ENCODE results near the gene PPP1R14C.
"Not testable (repeated sequence)": the region's sequence is repeated elsewhere in the genome, so short reads cannot be mapped to it uniquely, and the experiment has no call there.

Gene PPP1R14C

DNA sequence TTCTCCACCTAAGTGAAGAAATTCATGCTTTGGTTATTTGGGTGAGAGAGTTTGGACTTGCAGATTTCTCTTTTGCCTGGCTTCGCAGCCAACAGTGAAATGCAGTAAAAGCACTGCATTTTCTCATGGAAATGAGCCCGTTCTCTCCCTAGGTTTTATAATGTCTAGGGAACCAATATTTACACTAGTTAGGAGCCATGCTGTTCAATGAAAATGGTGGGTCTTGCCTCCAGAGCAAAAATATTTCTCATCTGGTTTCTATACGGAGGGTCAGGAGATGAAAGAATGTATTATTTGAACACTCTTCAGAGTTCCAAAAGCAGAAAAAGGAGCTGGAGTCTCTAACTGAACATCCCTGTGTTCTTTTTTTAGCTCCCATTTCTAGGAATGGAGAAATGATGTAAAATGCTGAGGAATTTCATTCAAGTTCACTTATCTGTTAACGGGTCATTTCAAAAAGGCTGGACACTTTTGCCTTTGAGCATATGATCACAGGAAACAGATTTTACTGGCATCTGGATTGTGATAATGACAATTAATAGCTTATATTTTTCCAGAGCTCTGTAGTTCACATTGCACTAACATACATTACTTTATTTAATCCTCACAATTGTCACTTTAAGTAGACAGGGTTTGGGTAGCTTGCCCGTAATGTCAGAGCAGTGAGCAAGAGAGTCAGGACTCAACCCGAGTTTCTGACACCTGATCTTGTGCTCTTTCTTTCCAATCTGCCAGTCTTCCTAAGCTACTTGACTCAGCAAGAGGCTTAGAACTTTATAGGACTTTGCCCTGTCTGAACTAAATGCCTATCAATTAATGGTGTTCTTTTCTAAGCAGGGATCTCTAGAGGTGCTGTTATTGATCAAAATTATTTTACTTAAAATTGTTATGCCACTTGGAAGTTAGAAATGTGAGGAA lies 78.0 kb downstream of the PPP1R14C start:
- no peak for DNase-seq (ENCODE audit: low spot score)

DNA sequence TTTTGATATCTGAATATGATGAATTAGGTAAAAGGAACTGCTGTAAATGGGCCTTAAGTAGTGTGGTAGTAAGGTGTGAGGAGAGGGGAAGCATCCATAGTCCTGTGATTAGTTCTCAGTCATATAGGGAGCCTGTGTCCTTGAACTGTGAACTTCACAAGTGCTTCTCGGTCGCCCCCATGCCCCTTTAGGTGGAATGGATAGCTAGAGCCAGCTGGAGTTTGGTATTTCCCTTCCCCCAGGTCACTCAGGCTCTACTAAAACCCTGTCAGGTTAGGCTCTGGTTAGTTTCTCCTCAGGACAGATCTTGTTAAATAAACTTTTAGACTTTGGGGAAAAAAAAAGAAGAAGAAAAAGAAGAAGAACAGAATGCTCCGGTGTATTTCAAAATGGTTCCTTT lies 82.0 kb downstream of the PPP1R14C start:
- no peak for DNase-seq (ENCODE audit: low spot score)

- DNase-seq (ENCODE audit: low spot score) = no peak
Observed at GRCh38 chr6:150227281-150227680, 84.4 kb downstream of the PPP1R14C start.

GRCh38 chr6:150228072-150228733 lies 85.4 kb downstream of the PPP1R14C start:
- no peak for DNase-seq (ENCODE audit: low spot score)

DNA sequence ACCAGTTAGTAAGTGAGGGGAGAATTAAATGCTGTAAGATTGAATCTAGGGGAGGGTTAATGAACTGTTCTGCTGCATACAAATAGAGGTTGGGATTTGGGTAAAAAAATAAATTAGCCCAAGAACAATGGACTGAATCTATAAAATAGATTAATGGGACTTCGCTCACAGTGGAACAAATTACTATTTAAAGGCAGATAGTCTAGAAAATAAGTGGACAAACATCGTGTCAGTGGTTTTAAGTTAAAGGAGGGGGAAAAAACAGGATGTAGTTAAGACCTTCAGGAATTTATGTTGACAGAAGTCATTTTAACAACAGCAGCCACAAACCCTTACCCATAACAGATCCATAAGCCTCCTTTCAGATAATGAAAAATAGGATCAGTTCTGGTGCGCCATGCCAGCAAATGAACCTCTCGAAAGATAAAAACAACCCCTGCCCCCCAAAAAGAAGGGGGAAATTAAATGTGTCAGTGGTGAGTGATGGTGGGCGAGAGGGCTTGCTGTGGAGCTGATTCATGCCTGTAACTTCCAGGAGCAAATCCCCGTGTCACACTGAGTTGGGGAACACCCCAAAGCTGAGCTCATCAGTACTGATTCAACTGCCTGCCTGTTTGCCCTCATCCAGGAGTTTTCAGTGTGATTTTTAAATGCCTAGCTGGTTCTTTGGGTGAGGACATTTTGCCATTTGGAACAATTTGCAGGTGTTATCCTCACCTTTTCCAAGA lies 86.8 kb downstream of the PPP1R14C start:
- DNase-seq (ENCODE audit: low spot score) = no peak

DNA sequence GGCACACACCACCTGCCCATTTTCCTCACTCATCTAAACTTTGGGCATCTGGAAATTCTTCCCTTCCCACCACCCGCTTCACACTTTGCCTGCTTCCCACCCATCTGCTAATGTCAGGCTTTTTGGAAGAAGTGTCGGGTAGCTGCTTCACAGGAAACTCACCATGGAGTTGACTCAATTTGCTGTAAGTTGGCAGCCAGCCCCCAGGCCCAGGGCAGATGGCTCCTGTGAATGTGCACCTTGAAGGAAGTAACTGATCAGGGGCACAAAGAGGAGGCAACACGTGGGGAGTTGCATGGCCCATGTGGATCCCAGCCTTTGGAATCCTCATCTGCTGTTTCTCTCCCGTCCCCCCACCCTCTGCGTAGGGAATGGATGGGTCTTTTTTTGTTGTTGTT lies 87.3 kb downstream of the PPP1R14C start:
- no peak for DNase-seq (ENCODE audit: low spot score)

- DNase-seq (ENCODE audit: low spot score) = no peak
Observed at GRCh38 chr6:150230832-150231524, 88.1 kb downstream of the PPP1R14C start.

DNA sequence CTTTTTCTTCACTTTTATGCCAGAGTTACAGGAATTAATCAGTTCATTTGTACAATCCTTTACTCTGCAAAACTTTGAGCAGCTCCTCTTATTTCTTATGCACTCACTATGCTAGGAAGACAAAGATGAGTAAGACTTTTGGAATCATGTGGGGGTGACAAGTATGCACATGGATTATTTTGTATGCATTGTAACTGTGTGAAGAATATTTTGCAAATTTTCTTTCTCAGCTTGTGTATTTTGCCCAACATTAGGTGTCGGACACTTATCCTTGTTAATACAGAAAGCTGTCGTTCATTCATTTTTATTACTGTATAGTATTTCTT lies 88.6 kb downstream of the PPP1R14C start:
- DNase-seq (ENCODE audit: low spot score) = no peak

DNA sequence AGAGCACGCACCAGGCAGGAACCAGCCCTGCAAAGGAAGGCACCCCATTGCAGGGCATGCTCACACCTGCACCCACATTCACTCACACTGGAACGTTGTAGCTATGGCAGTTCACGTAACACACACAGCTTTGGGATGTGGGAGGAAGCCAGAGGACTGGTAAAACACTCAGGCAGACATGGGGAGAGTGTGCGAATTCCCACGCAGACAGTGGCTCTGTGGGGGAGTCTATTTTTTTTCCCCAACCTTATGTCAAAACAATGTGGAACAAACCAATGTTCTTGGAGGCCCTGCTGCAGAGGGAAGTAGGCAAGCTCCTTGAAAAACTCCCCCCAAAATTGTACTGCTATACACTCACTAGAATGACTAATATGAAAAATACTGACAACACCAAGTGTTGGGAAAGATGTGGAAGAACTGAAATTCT lies 91.0 kb downstream of the PPP1R14C start:
- DNase-seq (ENCODE audit: low spot score) = no peak

GRCh38 chr6:150235218-150235617 lies 92.4 kb downstream of the PPP1R14C start:
- DNase-seq (ENCODE audit: low spot score) = no peak

DNA sequence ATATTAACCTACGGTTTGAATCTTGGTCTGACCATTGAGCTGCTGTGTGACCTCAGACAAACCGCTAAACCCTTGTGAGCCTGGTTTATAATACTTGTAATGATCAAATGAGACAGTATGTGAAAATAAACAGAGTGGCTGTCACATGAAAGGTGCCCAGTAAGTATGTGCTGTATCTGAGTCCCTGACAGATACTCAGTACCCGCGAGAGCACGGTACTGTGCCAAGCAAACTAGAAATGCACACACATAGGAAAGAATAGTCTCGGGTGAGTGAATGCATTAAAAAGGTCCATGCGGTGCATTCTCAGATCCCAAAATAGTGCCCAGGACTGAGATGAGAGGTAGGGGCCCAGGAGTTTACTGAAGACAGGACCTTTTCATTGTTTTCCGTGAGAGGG lies 93.3 kb downstream of the PPP1R14C start:
- DNase-seq (ENCODE audit: low spot score) = no peak

GRCh38 chr6:150236544-150236943 lies 93.7 kb downstream of the PPP1R14C start:
- DNase-seq (ENCODE audit: low spot score) = no peak

DNA sequence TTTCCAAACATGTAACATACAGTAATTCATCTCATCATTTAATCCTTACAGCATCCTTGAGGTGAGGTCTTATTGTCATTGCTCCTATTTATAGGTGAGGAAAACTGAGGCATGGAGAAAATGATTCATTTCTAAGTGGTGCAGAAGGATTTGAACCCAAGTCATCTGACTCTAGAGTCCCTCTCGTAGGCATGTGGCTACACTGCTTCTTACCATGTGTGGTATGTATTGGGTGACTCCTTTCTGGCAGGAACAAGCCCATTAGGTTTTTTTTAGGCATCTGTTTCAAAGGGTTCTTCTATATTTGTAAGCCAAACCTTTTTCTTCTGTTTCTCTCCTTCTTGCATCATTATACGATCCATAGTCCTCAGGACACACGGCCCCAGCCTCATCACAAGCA lies 94.8 kb downstream of the PPP1R14C start:
- no peak for DNase-seq (ENCODE audit: low spot score)

DNA sequence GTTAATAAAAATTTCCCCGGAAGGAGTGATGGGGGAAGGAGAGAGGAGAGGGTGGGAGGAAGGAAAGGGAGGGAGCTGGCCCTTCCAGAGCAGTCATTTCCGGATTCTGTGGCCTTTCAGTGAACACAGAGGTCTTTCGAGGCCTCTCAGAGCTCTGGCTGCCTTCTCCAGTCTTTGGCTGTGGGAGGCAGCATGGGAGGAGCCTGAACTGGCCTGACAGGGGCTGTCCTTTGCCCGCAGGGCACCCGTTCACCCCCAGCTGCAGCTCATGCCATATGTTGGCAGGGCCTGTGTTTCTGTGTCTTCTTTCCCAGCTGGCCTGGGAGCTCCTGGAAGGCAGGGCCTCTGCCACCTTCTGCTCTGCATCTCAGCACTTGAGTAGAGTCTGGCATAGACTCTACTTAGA lies 95.5 kb downstream of the PPP1R14C start:
- no peak for DNase-seq (ENCODE audit: low spot score)

DNA sequence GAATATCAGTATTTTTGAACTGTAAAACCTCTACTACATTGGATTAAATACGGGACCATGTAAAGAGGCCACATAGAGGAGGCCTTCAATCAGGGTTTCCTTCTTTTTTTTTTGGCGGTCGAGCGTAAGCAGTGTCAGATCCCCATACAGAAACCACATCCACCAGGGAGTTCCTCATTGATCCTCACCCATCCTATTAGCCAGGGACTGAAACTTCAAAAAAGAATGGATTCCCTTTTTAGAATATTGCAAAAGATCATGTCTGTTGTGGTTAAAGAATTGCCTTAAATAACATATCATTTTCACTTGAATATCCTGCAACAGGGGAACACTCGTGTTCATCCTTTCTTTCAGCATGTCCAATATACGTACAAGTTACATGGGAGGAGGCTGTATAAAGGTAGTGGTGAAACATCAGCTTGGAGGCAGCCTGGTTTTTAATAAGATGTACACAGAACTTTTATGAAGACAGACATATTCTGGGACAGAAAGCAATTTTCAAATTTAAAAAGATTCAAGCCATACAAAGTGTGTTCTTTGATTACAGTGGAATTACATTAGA lies 96.1 kb downstream of the PPP1R14C start:
- no peak for DNase-seq (ENCODE audit: low spot score)

GRCh38 chr6:150241756-150242155 lies 98.9 kb downstream of the PPP1R14C start:
- not testable (repeated sequence) for DNase-seq (ENCODE audit: low spot score)

DNA sequence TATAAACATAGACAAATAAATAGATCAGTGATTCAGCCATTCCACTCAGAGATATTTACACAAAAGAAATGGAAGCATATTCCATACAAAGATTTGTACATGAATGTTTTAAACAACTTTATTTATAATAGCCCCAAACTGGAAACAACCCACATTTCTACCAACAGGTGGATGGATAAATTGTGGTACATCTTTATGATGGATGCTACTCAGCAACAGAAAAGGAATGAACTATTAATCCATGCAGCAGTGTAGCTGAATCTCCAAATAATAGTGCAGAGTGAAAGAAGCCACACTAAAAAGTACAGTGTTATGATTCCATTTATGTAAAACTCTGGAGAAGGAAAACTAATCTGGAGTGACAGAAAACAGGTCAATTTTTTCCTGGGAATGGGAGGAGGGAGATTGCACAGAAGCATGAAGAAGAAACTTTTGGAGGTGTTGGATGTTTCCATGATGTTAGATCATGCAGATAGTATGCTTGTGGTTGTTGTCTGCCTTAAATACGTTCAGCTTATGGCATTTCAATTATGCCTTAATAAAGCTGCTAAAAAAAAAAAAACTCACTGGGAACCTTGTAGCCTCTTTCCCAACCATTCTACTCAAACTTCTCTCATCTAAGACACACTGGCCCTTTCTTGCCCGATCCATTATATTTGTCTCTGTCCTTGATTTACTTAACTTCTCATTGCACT lies 100.9 kb downstream of the PPP1R14C start:
- no peak for DNase-seq (ENCODE audit: low spot score)

- no peak for DNase-seq (ENCODE audit: low spot score)
Observed at GRCh38 chr6:150245148-150245935, 102.5 kb downstream of the PPP1R14C start.

DNA sequence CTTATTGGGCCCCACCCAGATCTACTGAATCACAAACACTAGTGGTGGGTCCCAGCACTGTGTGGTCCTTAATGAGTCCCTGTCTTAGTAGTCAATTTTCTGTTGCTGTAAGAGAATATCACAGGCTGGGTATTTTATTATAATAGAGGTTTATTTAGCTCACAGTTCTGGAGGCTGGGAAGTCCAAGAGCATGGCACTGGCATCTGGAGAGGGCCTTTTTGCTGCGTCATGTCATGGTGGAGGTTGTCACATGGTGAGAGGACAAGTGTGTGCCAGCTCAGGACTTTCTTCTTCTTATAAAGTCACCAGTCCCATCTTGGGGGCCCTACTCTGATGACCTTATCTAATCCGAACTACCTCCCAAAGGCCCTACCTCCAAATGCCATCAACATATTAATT lies 105.0 kb downstream of the PPP1R14C start:
- no peak for DNase-seq (ENCODE audit: low spot score)

GRCh38 chr6:150248300-150248699 lies 105.5 kb downstream of the PPP1R14C start:
- DNase-seq (ENCODE audit: low spot score) = no peak

- DNase-seq (ENCODE audit: low spot score) = no peak
Observed at GRCh38 chr6:150249261-150249660, 106.4 kb downstream of the PPP1R14C start.

Measured in germinal center (tissue), 1 donor.